Right lobe of liver (tissue), 4 donors: ENCODE measurements around the gene NIPBL.
"Not testable (repeated sequence)": the region's sequence is repeated elsewhere in the genome, so short reads cannot be mapped to it uniquely, and the experiment has no call there.

Experiments used
- CTCF ChIP-seq, 4 donors: fragments of 200-600 bp in 3 of 4; fragments of 450-650 bp in 1 of 4; IDR thresholded peaks; one replicate each; pipeline versions ENCODE4 v1.5.1 to v1.8.0; 2016 to 2022; ENCODE audit warnings: antibody characterized with exemption in 4 of 4, mild to moderate bottlenecking in 2 of 4
- POLR2A ChIP-seq: fragments of 450-650 bp; IDR thresholded peaks from one replicate; pipeline ENCODE4 v1.6.1; 2017; ENCODE audit warnings: antibody characterized with exemption, mild to moderate bottlenecking
- donor health status: DM: no; HTN: no; CAD: no.
- donor health status: DM: no; HTN: no; CAD: no.
- donor health status: DM: no; HTN: yes; CAD: no.

GRCh38 chr5:37093795-37094194 lies 217.2 kb downstream of the NIPBL start:
- not testable (repeated sequence) for TF ChIP-seq CTCF (IDR thresholded peaks at IDR 0.05); POLR2A
